ENCODE results near the gene EYA2. TPM values are rescaled to one million over a fixed set of nuclear protein-coding genes. Genes with fewer than 3 reads are reported as not detected.

The EYA2 gene
- polyA plus RNA-seq, 3 donors: 0.04 to 0.16 TPM; not detected in 1

GRCh38 chr20:47004179-47004578 is 109.5 kb downstream of the EYA2 start:
- Histone ChIP-seq H3K9ac (ENCODE audit: insufficient read depth, low read length, poor library complexity, severe bottlenecking) (no peak overlapping the region), H3K27me3 (ENCODE audit: control insufficient read depth in 2 of 2, insufficient read depth in 2 of 2, low read length in 2 of 2) (peaks cover 0 to 3% of the 10 kb centered on the region in 2 donors), H2AFZ (ENCODE audit: insufficient read depth, low read depth, low read length, poor library complexity, severe bottlenecking) (no peak overlapping the region), H4K20me1 (ENCODE audit: insufficient read depth, low read length) (no peaks in the 10 kb centered on the region), H3K9me3 (replicated peaks in 1 of 2; ENCODE audit: control insufficient read depth in 1 of 2, insufficient read depth in 1 of 2, low read length in 2 of 2) (peaks cover 6 to 8% of the 10 kb centered on the region in 2 donors), H3K36me3 (replicated peaks in 1 of 2; ENCODE audit: control insufficient read depth in 1 of 2, insufficient read depth in 2 of 2, low read length in 2 of 2) (no peaks in the 10 kb centered on the region), H3K4me3 (replicated peaks in 1 of 3; ENCODE audit: low read depth in 2 of 3, low read length in 3 of 3) (no peak overlapping the region), H3K27ac (ENCODE audit: low read depth in 1 of 2, low read length in 2 of 2) (no peak overlapping the region), H3K4me2 (replicated peaks; ENCODE audit: extremely low read depth, low read length, poor library complexity, severe bottlenecking) (no peak overlapping the region), H3K79me2 (ENCODE audit: insufficient read depth, low read length) (no peaks in the 10 kb centered on the region), H3K4me1 (ENCODE audit: control insufficient read depth in 1 of 2, insufficient read depth in 2 of 2, low read length in 2 of 2) (no peaks in the 10 kb centered on the region)
- no peak overlapping the region for H3K4me3 Mint-ChIP-seq
- no peak for TF ChIP-seq CTCF (IDR thresholded peaks at IDR 0.05)
- no peaks in the 10 kb centered on the region for H3K4me1 Mint-ChIP-seq
- H3K27ac Mint-ChIP-seq: no peak overlapping the region
- intact Hi-C loops (cut with micrococcal nuclease): no loop called here
- no peak for DNase-seq
- peaks cover 0 to 8% (median 6%) of the 10 kb centered on the region in 7 donors for H3K9me3 Mint-ChIP-seq
- no peaks in the 10 kb centered on the region for H3K36me3 Mint-ChIP-seq
- peaks cover 5 to 18% (median 5%) of the 10 kb centered on the region in 3 donors for H3K27me3 Mint-ChIP-seq (ENCODE audit: low read depth in 3 of 3)
- WGBS (ENCODE audit: insufficient coverage): no CpG with 5 or more reads among the region's 4 CpGs

GRCh38 chr20:47007826-47008655 is 113.4 kb downstream of the EYA2 start:
- WGBS (ENCODE audit: insufficient coverage): 79% methylated on average over 11 of the region's 14 CpGs
- Mint-ChIP-seq H3K36me3 (no peaks in the 10 kb centered on the region), H3K9me3 (peaks cover 0 to 9% (median 6%) of the 10 kb centered on the region in 7 donors), H3K4me3 (no peak overlapping the region), H3K27ac (peak overlapping the region in 1 of 7 donors; percentile 60), H3K4me1 (no peaks in the 10 kb centered on the region), H3K27me3 (ENCODE audit: low read depth in 3 of 3) (peaks cover 5 to 10% (median 5%) of the 10 kb centered on the region in 3 donors)
- Histone ChIP-seq H3K9ac (ENCODE audit: insufficient read depth, low read length, poor library complexity, severe bottlenecking) (no peak overlapping the region), H4K20me1 (ENCODE audit: insufficient read depth, low read length) (no peaks in the 10 kb centered on the region), H3K4me2 (replicated peaks; ENCODE audit: extremely low read depth, low read length, poor library complexity, severe bottlenecking) (no peak overlapping the region), H2AFZ (ENCODE audit: insufficient read depth, low read depth, low read length, poor library complexity, severe bottlenecking) (no peak overlapping the region), H3K4me3 (replicated peaks in 1 of 3; ENCODE audit: low read depth in 2 of 3, low read length in 3 of 3) (no peak overlapping the region), H3K36me3 (replicated peaks in 1 of 2; ENCODE audit: control insufficient read depth in 1 of 2, insufficient read depth in 2 of 2, low read length in 2 of 2) (no peaks in the 10 kb centered on the region), H3K4me1 (ENCODE audit: control insufficient read depth in 1 of 2, insufficient read depth in 2 of 2, low read length in 2 of 2) (no peaks in the 10 kb centered on the region), H3K27me3 (ENCODE audit: control insufficient read depth in 2 of 2, insufficient read depth in 2 of 2, low read length in 2 of 2) (peaks cover 0 to 3% of the 10 kb centered on the region in 2 donors), H3K79me2 (ENCODE audit: insufficient read depth, low read length) (no peaks in the 10 kb centered on the region), H3K9me3 (replicated peaks in 1 of 2; ENCODE audit: control insufficient read depth in 1 of 2, insufficient read depth in 1 of 2, low read length in 2 of 2) (peaks cover 6 to 8% of the 10 kb centered on the region in 2 donors), H3K27ac (ENCODE audit: low read depth in 1 of 2, low read length in 2 of 2) (no peak overlapping the region)
- no peak for DNase-seq
- intact Hi-C loops (cut with micrococcal nuclease): no loop called here
- no peak for TF ChIP-seq CTCF (IDR thresholded peaks at IDR 0.05)

Data from CD14-positive monocyte (primary cell).